Measurements from ENCODE around the gene FBXW11. TPM values are rescaled to one million over a fixed set of nuclear protein-coding genes. Genes with fewer than 3 reads are reported as not detected.

FBXW11 gene
- total RNA-seq, 1 donor from 2014 or later: 47.3 TPM

DNA sequence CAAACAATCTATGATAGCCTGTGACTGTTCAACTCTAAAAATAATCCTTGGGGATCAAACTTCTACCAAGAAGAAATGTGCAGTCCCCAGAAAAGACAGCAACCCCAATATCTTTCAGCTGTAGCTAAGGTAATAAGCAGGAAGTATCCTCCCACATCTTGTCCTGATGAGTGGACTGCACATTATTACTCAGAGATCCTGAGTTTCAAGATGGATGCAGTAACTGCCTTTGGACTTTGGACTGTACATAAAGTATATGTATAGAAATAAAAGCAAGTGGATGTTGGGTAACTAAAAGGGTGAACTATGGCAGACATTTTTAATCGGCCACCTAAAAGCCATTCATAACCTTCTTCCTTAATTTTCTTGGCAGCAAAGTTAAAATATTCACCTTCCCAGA, 175.8 kb downstream of the FBXW11 start:
- no peaks in the 10 kb centered on the region for H3K4me1 Mint-ChIP-seq (ENCODE audit: low read depth)
- peaks cover 4% of the 10 kb centered on the region for H3K9me3 Mint-ChIP-seq
- intact Hi-C loops (cut with micrococcal nuclease): no loop called here
- H3K27me3 Mint-ChIP-seq (ENCODE audit: low read depth): peaks cover 2% of the 10 kb centered on the region
- no peak for DNase-seq (ENCODE audit: low spot score)
- no peaks in the 10 kb centered on the region for H3K36me3 Mint-ChIP-seq (ENCODE audit: low read depth)
- H3K4me3 Mint-ChIP-seq (ENCODE audit: low read depth): no peak overlapping the region
- H3K27ac Mint-ChIP-seq: no peak overlapping the region

DNA sequence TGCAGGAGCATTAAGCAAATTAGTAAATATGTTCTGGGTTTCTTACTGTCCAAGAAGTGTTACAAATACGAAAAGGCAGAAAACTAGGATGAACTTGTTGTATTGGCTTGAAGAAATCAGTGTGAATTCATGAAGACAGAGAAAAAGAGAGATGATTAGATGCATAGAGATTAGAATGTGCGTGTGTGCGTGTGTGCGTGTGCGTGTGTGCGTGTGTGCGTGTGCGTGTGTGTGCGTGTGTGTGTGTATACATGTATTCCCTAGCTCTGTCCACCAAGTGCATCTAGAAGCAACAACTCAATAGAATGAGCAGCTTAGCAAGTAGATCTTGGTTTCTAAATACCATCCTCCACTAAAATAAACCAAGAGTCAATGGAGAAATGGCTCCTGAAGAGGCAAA, 179.3 kb downstream of the FBXW11 start:
- Mint-ChIP-seq H3K9me3 (no peaks in the 10 kb centered on the region), H3K4me1 (ENCODE audit: low read depth) (no peaks in the 10 kb centered on the region), H3K27ac (no peak overlapping the region), H3K4me3 (ENCODE audit: low read depth) (no peak overlapping the region), H3K27me3 (ENCODE audit: low read depth) (peaks cover 3% of the 10 kb centered on the region), H3K36me3 (ENCODE audit: low read depth) (no peaks in the 10 kb centered on the region)
- DNase-seq (ENCODE audit: low spot score): no peak
- intact Hi-C loops (cut with micrococcal nuclease): no loop called here

DNA sequence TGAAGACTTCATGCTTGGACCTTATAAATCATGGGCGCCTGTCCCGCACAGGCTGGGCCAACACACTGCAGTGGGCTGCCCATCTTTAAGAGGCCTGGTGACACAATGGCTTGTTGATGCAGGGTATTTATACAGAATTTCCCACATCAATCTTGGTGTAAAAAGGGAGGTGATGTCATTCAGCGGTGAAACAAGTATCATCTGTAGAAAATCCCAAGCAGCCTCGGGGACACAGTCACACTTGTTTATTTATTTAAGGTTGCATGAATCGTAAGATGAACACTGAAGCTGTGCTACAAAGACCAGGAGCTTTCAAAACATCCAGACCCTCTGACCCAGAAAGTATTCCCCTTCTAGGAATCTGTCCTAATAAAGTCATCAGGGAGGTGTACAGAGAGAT, 180.3 kb downstream of the FBXW11 start:
- no peak for DNase-seq (ENCODE audit: low spot score)
- Mint-ChIP-seq H3K4me3 (ENCODE audit: low read depth) (no peak overlapping the region), H3K9me3 (no peaks in the 10 kb centered on the region), H3K27ac (no peak overlapping the region), H3K36me3 (ENCODE audit: low read depth) (no peaks in the 10 kb centered on the region), H3K4me1 (ENCODE audit: low read depth) (no peaks in the 10 kb centered on the region), H3K27me3 (ENCODE audit: low read depth) (peaks cover 2% of the 10 kb centered on the region)
- intact Hi-C loops (cut with micrococcal nuclease): no loop called here

DNA sequence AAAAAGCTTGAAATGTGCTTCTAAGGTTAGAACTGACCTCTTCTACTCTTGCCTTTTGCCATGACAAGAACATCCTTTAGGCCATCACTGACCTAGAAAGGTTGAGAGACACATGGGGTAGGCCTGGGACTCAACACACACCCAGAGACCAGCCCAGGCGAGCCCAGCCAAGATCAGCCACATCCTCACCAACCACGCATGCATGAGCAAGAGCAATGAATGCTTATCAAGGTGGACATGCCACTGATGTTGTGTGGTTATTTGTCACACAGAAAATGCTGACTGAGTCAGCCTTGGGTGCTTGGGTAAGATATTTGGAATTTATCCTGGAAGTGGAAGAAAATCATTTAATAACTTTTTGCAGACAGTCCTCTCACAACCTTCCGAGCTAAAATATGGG, 181.4 kb downstream of the FBXW11 start:
- peaks cover 2% of the 10 kb centered on the region for H3K27me3 Mint-ChIP-seq (ENCODE audit: low read depth)
- DNase-seq (ENCODE audit: low spot score): no peak

DNA sequence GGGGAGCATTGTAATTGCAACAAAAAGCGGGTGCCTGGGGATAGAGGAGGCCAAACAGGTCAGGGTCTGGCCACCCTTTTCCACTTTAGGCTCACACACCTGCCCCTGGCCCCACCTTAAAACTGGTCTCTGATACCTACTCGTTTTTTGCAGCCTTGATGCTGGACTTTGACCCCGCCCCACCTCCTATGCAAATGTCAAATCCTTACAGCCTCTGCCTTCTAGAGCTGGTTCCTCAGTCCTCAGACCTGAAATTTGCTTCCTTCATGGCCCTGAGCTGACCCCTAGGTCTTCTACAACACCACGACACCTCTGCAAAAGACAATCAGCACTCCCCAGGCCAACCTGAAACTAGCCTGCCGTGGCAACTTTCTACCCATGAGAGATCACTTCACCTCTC, 183.2 kb downstream of the FBXW11 start:
- intact Hi-C loops (cut with micrococcal nuclease): no loop called here
- Mint-ChIP-seq H3K27ac (no peak overlapping the region), H3K27me3 (ENCODE audit: low read depth) (peaks cover 2% of the 10 kb centered on the region), H3K4me3 (ENCODE audit: low read depth) (no peak overlapping the region), H3K36me3 (ENCODE audit: low read depth) (no peaks in the 10 kb centered on the region), H3K4me1 (ENCODE audit: low read depth) (no peaks in the 10 kb centered on the region), H3K9me3 (no peaks in the 10 kb centered on the region)
- no peak for DNase-seq (ENCODE audit: low spot score)

More for the DNA sequence above, 181.4 kb downstream of the FBXW11 start:
- intact Hi-C loops (cut with micrococcal nuclease): no loop called here
- H3K4me1 Mint-ChIP-seq (ENCODE audit: low read depth): no peaks in the 10 kb centered on the region
- no peaks in the 10 kb centered on the region for H3K36me3 Mint-ChIP-seq (ENCODE audit: low read depth)
- no peak overlapping the region for H3K4me3 Mint-ChIP-seq (ENCODE audit: low read depth)
- H3K9me3 Mint-ChIP-seq: no peaks in the 10 kb centered on the region
- no peak overlapping the region for H3K27ac Mint-ChIP-seq

DNA sequence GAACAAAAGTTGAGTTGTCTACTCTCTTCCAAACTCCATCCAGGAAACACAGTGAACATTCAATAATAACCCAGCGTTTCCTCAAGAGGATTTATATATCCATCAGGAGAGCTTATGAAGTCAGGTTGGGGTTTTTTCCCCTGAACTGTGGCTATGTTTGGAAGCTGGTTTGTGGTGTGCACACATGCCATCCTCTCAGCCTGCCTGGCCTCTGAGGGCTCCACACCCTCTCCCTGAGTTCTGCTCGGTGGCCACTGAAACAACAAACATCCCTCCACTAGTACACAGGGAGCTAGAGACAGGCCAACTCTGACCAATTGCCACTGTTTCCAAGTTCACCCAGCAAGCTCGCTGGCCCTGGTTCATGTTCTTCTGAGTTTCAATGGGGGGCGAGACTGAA, 185.2 kb downstream of the FBXW11 start:
- Mint-ChIP-seq H3K4me1 (ENCODE audit: low read depth) (no peaks in the 10 kb centered on the region), H3K4me3 (ENCODE audit: low read depth) (no peak overlapping the region), H3K27me3 (ENCODE audit: low read depth) (peaks cover 4% of the 10 kb centered on the region), H3K36me3 (ENCODE audit: low read depth) (no peaks in the 10 kb centered on the region), H3K27ac (no peak overlapping the region), H3K9me3 (no peaks in the 10 kb centered on the region)
- intact Hi-C loops (cut with micrococcal nuclease): no loop called here
- no peak for DNase-seq (ENCODE audit: low spot score)

DNA sequence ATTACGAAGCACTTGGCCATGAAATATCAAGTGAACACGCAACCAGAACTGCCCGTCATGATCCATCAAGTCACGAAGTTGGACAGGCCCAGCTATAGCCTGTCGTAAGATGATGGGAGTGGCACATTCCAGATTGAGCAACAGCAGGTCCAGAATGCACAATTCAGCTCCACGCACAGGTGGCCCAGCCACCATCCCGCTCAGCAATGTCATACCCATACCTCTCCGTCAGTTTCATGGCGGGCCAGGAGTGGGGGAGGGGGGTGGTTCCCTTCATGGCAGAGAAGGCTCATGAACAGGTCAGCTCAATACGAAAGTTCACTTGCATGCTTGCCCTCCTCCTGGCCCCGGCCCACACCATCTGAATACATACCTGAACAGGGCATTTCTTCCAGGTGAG, 185.9 kb downstream of the FBXW11 start:
- intact Hi-C loops (cut with micrococcal nuclease): no loop called here
- DNase-seq (ENCODE audit: low spot score): no peak
- H3K4me1 Mint-ChIP-seq (ENCODE audit: low read depth): no peaks in the 10 kb centered on the region
- H3K36me3 Mint-ChIP-seq (ENCODE audit: low read depth): no peaks in the 10 kb centered on the region
- H3K9me3 Mint-ChIP-seq: no peaks in the 10 kb centered on the region
- peaks cover 4% of the 10 kb centered on the region for H3K27me3 Mint-ChIP-seq (ENCODE audit: low read depth)
- no peak overlapping the region for H3K4me3 Mint-ChIP-seq (ENCODE audit: low read depth)
- H3K27ac Mint-ChIP-seq: no peak overlapping the region

DNA sequence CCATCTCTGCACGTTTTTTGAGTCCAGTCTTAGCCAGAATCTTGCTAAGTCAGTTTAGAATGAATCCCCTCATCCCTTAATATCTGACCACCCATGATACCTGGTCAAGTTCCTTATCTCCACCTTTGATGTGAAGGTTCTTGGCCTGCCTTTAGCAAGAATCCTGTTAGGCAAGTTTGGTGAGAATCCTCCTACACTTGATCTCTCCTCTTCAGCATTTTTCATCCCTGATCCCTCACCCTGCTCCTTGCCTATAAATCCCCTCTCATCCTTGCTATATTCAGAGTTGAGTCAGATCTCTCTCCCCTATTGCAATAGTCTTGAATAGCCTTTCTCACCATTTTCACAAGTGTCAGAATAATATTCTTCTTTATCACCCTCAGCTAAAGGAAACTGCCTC, 189.8 kb downstream of the FBXW11 start:
- peaks cover 10% of the 10 kb centered on the region for H3K27me3 Mint-ChIP-seq (ENCODE audit: low read depth)
- H3K36me3 Mint-ChIP-seq (ENCODE audit: low read depth): no peaks in the 10 kb centered on the region
- H3K9me3 Mint-ChIP-seq: no peaks in the 10 kb centered on the region
- no peaks in the 10 kb centered on the region for H3K4me1 Mint-ChIP-seq (ENCODE audit: low read depth)
- intact Hi-C loops (cut with micrococcal nuclease): no loop called here
- H3K4me3 Mint-ChIP-seq (ENCODE audit: low read depth): no peak overlapping the region
- H3K27ac Mint-ChIP-seq: no peak overlapping the region
- no peak for DNase-seq (ENCODE audit: low spot score)

DNA sequence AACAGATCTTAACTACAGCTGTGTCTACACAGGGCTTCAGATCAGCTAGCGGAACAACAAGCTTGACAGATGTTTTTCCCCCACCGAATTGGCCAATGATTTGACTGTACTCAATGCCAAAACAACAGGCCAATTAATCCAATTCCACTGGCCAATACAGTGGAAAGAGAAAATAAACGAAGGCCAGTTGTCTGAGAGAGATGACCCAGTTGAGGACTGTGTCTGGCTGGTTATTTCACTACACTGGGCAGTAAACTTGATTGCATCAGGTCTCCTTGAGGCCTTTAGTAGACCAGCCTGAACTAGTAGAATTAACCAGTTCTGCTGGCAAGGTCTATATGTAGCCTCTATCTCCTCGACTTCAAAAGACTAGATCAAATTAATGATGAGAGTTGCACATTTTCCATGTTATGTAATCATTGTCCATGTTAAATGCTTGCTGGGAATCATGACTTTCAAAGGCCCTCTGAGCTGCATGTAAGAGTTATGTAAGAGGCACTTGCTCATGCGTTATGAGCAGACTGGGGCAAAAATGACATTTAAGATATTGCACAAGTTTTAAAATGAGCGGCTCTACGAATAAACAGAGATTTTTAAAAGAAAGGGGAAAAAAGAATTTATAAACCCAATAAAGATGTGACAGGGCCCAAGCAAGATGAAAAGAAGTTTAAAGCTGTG, 192.5 kb downstream of the FBXW11 start:
- Mint-ChIP-seq H3K27me3 (ENCODE audit: low read depth) (peaks cover 10% of the 10 kb centered on the region), H3K27ac (no peak overlapping the region), H3K4me3 (ENCODE audit: low read depth) (no peak overlapping the region), H3K36me3 (ENCODE audit: low read depth) (no peaks in the 10 kb centered on the region), H3K9me3 (no peaks in the 10 kb centered on the region), H3K4me1 (ENCODE audit: low read depth) (no peaks in the 10 kb centered on the region)
- DNase-seq (ENCODE audit: low spot score): no peak
- intact Hi-C loops (cut with micrococcal nuclease): no loop called here

DNA sequence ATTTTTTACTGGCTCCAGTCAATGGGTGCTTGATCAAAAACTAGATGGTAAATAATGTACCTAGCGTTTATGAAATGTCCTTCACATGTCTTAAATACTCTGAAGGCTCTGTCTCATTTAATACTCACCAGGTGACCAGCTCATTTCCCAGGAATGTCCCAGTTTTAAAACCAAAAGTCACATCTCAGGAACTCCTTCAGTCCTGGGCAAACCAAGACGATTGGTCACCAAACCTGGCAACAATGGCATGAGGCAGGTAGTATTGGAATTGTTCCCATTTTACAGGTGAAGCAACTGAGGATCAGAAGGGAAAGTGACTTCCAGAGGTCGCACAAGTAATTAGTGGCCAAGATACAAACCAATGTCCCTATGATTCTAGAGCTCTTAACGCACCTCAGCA, 193.2 kb downstream of the FBXW11 start:
- intact Hi-C loops (cut with micrococcal nuclease): no loop called here
- Mint-ChIP-seq H3K27ac (no peak overlapping the region), H3K9me3 (no peaks in the 10 kb centered on the region), H3K4me1 (ENCODE audit: low read depth) (no peaks in the 10 kb centered on the region), H3K4me3 (ENCODE audit: low read depth) (no peak overlapping the region), H3K36me3 (ENCODE audit: low read depth) (no peaks in the 10 kb centered on the region), H3K27me3 (ENCODE audit: low read depth) (peaks cover 10% of the 10 kb centered on the region)
- no peak for DNase-seq (ENCODE audit: low spot score)

Other genes starting within 250 kb of the FBXW11 start
- gene SMIM23, start 220.8 kb downstream of the FBXW11 start, total RNA-seq: not detected in 2 replicates
- gene STK10, start 181.6 kb upstream of the FBXW11 start, total RNA-seq: 102 and 105 TPM in 2 replicates
- gene EFCAB9, start 187.5 kb upstream of the FBXW11 start, total RNA-seq: not detected in 2 replicates